HG03439 (cell line): ENCODE measurements around the gene ST13.
"Not testable (repeated sequence)": the region's sequence is repeated elsewhere in the genome, so short reads cannot be mapped to it uniquely, and the experiment has no call there.

Source experiments
- ATAC-seq: cut with Tn5 transposase; IDR thresholded peaks from one replicate; pipeline ENCODE4 v1.9.1; 2021; ENCODE audit warnings: mild to moderate bottlenecking, moderate library complexity; ENCODE audit not compliant: unreplicated experiment

ST13 gene

DNA sequence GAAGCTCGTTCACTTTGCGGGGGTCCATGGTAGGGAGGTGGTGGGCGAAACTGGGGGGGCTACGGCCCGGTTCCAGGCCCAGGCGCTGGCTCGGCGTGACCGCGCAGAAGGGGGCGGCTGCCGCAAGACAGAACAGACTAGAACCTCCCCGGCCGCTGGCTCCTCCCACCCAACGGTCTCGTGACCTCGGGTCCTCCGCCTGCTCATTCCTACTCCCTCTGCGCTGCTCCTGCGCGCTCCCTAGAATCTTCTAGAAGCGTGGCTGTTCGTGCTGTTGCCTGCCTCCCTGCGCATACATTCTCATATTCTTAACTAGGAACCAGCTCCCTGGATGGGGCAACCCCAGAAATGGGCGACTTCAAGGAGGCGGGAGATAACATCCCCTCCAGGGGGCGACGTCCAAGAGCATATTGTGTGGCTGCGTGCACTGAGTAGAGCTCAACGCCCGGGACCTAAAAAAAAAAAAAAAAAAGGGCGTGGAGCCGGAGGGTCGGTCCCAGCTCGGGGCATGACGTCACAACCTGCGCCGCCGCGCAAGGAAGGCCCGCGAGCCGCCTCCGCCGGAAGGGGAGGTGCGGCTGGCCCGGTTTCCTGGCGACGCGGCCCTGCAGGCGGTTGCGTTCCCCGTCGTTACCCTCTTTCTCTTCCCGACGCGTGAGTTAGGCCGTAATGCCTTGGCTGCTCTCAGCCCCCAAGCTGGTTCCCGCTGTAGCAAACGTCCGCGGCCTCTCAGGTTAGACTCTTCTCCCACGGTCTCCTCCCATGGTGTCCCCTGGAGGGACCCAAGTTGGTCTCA lies at the start of gene ST13, which contains the start of gene XPNPEP3:
Gene ST13, minus strand, starts transcription at position 127 of the 796 bp plus-strand sequence. Its CDS starts 99 bp downstream, at position 28.
Gene XPNPEP3, plus strand, starts transcription at position 636 of the 796 bp plus-strand sequence. Its CDS starts 34 bp downstream, at position 670.
- ATAC-seq: peak; percentile 92

DNA sequence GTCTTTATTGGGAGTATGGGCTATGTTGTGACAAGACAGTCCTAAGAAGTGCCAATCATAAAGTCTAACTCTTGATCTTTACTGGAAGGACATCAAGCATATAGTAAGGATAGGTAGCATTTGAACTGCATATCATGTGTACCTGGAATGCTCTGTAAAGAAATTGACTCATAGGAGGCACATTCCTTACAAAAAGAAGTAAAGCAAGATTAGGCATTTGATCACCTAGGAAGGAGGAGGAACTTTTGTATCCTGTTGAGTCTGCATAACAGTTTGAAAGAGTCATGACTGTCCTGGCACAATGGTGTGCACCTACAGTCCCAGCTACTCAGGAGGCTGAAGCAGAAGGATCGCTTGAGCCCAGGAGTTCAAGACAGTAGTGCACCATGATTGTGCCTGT lies 47.7 kb upstream of the ST13 start:
- no peak for ATAC-seq

DNA sequence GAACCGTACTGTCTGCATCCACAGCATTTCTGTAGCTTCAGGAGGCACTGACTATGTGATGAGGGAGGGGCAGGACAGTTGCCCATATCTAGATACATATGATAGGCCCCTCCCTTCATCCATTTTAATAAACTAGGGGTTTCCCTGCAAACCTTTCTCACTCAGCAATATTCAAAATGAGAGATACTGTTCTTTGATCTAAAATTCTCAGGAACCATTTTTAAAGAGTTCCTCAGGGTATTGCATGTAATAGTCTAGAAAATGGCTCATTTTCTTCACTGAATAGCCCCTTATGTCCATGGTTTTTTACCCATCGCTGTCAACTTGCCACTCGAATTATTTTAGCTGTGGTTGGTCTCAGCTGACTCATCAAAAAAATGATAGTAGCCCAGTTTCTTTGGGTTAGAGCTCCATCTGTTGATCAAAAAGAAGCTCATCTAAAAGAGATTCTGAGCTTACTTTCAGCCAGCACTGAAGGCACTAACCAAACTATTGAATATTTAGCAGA lies 42.5 kb upstream of the ST13 start:
- ATAC-seq: no peak

DNA sequence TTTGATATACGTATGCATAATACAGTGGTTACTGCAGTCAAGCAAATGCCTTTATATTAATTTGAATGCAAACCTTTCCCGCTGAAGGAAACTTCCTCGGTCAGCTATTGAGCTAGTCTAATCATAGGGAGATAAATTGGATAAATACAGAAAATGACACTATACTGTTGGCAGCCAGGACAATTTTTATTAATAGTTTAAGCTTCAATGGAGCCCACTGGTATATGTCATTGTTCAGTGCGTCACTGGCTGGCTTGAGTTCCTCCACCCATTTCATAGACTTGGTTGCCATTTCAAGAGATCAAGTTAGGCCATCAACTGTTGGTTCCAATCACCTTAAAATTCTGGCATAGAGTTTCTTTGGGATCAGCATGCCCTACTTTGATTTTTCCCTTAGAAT lies 38.0 kb upstream of the ST13 start:
- ATAC-seq: no peak

DNA sequence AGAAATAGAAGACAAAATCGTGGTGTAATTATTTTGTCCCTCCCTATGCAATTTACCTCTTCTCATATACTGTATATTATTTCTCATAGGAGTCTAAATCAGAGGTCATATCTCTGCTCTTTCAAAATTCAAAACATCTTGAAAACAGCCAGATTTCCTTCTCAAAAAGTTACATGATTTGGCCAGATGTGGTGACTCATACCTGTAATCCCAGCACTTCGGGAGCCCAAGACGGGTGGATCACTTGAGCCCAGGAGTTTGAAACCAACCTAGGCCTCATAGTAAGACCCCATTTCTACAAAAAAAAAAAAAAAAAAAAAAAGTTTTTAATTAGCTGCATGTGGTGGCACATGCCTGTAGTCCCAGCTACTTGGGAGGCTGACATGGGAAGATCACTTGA lies 34.4 kb upstream of the ST13 start:
- ATAC-seq: no peak

DNA sequence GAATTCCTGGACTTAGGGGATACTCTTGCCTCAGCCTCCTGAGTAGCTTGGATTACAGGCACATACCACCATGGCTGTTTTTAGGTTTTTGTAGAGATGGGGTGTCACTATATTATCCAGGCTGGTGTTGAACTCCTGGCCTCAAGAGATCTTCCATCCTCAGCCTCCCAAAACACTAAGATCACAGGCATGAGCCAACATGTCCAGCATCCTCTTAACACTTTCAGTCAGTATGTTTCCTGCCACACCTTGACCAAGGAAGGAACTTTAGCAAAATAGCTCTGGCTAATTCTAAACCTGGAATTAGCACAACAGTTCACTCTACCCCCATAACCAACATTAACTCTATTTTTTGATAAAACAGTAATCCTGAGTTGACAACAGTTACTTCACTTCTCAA lies 32.7 kb upstream of the ST13 start:
- no peak for ATAC-seq

DNA sequence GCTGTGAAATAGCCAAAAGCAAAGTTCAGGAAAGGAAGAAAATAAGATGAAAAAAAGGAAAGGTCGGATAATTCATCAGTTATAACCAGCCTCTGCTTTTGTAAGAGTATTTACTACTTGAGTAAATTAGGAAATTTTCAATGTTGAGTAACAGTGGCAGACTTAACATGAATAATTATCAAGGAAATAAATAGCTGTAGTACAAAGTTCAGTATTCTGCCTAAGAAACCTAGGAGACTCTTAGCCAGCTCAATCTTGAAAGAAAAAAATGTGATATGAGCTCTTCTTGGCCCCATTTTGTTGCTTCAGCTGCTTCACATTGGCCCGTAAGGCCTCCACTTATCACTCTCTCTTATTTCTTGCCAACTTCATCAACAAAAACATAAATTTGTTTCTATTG lies 22.5 kb upstream of the ST13 start:
- ATAC-seq: no peak

DNA sequence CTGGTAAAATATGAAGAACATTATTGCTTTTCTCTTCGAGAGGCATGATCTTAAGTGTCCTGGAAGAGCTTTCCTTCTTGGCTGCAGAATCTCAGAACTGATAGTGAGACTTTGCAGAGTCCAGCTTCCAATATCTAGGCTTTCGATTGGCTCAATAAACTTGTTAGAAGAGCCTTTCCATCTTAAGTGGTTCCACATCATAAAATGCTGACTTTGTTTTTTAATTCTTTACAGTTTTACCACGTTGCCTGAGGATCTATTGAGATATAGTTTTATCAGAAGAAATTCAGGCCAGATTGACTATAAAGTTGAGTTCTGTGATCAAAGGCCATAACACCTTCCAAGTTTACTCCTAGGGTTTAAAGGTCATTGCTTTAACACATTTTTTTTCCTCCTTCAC lies 21.0 kb upstream of the ST13 start:
- ATAC-seq: no peak

DNA sequence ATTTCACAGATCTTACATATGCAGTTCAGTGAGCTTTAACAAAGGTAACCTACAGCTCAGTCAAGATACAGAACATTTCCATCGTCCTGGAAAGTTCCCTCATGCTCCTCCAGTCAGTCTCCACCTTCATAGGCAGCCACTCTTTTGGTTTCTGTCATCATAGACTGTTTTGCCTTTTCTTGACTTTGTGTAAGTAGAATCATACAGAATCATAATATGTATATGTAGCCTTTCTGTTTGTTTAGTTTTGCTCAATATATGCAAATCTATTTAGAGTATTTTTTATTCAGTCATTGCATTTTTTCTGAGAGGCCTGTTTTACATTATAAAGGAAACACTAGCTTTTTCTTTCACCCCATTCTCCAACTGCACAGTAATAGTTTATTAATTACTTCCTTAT lies 20.5 kb upstream of the ST13 start:
- ATAC-seq: no peak

DNA sequence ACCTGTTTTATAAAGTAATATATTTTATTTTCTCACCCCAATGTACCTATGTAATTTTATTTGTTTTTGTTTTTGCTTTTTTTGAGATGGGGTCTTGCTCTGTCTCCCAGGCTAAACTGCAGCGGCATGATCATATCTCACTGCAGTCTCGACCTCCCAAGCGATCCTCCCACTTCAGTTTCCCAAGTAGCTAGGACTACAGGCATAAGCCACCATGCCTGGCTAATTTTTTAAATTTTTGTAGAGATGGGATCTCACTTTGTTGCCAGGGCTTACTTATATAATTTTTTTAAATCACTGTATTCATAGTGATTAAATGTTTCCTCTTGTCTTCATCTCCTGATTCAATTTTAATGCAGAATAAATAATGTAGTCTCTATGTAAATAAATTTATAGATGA lies 18.7 kb upstream of the ST13 start:
- ATAC-seq: no peak

DNA sequence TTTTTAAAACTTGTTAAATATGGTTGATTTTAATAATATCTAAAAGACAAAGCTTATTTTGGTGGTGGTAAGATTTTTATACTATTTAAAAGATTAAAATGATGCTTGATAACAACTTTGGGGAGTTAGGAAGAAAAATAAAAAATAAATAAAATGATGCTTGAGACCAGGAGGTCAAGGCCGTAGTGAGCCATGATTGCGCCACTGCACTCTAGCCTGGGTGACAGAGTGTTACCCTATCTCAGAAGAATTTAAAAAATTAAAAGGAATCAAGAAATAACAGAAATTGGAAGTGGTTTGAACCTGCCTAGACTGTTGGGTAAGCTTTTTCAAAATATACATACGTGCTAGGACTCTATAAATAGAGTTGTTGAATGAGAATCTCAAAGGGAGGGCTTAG lies 17.6 kb upstream of the ST13 start:
- no peak for ATAC-seq

DNA sequence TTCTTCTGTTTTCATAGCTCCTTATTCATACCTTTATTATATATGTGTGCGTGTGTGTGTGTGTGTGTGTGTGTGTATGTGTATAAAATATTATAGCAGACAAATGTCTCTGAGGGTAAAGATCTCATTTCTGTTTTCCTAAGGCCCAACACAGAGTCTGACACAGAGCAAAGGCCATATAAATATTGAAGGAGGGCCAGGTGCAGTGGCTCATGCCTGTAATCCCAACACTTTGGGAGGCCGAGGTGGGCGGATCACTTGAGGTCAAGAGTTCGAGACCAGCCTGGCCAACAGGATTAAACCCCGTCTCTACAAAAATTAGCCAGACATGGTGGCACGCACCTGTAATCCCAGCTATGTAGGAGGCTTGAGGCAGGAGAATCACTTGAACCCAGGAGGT lies 11.9 kb upstream of the ST13 start:
- not testable (repeated sequence) for ATAC-seq

DNA sequence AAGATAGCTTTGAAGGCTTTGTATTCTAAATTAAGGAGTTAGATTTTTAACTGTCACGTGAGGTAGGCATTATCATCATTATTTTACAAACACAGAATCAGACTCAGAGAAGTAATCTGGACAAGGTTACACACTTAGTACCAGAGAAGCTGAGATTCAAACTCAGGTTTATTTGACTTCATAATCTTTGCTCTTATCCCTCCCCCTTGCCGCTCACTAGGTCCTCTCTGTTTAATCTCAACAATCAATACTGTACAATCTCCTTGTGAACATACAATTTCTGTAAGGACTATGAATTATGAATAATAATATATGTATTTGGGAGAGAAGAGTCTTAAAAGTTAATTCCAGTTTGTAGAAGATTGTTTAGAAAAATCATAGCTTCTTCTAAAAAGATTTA lies 10.7 kb upstream of the ST13 start:
- no peak for ATAC-seq

DNA sequence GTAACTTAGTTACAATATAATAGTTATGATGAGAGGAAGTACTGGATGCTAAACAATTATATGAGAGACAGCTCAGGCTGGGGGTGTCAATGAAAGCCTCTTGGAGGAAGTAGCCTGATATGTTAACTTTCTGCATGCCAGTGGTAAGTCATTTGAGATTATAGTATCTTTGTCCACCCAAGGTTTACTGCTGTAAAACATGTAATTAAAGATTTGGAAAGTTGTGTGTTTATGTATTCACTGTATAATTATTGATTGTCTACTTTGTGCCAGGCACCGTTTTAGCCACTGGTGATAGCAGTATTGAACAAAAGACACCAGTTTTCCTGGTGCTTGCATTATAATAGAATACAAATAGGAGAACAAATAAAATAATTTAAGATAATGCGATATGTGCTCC lies 6.1 kb upstream of the ST13 start:
- ATAC-seq: no peak

DNA sequence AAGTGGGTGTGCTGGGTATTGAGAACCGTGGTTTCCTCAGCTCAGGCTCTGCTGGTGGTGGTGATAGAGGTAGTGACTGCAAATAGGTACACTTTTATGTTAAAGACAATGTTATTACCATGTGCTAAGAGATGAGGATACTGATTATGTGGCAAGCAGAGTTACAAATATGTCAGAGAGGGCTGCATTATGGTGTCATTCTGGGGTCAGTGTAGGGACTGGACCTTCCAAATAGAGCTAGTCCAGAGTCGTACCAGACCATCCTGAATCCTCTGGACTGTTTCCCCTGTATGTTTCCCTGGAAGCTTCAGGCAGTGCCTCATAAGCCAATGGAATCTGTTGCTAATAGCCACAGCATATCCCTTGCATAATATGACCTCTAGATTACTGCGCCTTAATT lies 5.6 kb upstream of the ST13 start, which contains the start of gene DNAJB7:
Gene DNAJB7, minus strand, starts transcription at position 101 of the 400 bp plus-strand sequence. CDS start 119 bp downstream, outside the sequence.
- ATAC-seq: no peak

DNA sequence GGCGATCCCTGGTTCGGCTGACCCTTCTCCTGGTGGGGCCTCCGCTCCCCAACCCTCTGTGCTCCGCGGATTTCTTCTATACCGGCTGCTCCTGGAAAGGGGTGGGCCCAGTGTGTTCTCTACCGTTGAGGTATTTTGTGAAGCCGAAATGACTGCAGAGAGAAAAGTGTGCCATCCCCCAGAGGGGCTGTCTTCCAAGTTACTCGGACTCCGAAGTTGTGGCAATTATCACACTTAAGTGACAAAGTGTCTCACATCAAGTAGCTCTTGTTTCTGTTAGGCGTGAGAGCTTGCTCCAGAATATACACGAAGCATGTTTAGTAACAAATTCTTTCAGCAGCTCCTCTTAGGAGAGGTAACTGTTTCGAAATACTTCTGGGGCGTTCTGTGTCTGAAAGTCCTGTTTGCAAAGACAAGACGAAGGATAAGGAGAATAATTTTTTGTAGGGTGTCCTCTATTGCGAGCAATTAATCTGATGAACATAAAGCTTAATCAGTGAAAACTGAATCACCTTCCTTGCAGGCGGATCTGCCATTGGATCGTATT lies 943 bp upstream of the ST13 start:
- no peak for ATAC-seq

DNA sequence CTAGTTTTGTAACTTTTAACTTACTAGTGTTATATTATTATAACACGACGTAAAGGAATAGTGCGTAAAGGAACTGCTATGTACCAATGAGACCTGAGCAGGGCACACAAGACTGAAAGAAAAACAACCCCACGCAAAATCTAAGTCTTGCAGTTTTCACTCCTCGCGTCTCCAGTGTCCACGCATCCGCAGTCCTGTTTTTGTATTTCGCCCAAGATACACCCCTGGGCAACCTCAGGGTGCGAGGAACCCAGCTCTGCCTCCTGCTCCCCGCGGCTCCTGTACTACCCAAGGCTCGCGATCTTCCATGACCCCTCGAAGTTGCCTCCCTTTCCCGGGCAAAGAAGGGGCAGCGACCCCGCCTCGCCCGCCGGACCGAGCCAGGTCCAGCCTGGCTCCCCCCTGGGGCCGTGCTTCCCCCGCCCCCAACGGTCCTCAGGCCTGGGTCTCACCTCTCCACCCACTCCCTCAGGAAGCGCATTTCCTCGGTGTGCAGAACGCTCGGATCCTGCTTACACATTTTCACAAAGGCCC lies 393 bp downstream of the ST13 start:
- peak; percentile 23 for ATAC-seq

DNA sequence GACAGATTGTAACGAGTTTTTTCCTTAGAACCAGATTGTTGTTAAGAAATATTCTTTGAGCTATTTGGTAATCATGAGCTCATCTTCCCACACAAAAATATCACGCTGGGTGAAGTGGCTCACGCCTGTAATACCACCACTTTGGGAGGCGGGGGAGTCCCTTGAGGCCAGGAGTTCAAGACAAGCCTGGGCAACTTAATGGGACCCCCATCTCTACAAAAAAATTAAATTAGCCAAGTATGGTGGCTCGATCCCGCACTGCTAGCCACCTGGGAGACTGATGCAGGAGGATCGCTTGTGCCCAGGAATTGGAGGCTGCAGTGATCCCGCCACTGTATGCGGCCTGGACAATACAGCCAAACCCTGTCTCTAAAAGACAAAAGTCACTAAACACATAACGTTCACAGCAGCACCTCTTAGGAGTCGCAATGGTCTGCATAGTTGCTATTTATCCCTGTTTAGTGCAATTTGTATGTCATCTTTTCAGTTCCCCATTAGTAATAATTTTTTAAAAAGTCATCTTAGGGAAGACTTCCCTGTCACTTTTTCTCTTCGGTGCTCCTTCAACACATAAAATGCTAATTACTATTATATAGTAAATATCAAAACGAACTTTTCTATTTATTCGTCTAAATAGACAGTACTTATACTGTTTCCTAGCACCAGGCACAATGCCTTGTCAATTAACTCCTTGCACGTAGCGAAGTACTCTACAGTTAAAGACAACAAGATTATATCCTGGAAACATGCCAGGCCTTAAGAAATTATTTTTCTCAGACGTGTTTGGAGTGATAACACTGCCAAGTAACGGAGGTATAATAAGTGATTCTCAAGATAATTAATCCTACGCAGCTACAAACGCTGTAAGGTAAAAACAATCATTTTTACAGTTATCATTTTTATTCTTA lies 1.1 kb downstream of the ST13 start:
- no peak for ATAC-seq

DNA sequence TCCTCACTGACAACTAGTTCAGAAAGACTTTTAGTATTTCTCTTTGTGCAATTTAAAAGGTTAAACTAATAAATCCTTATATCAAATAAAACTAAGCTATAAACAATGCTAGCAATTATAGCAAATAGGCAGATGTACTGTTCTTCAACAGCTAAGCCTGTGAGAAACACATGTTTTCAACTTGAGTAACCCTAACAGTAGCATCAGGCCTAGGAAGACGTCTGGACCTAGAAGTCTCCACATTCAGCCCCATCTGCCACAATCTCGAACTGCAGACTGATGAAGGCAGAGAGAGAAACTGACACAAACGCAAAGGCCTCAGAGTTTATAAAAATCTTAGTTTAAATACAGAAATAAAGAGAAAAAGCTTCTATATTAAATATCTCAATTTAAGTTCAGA lies 2.5 kb downstream of the ST13 start:
- ATAC-seq: no peak

DNA sequence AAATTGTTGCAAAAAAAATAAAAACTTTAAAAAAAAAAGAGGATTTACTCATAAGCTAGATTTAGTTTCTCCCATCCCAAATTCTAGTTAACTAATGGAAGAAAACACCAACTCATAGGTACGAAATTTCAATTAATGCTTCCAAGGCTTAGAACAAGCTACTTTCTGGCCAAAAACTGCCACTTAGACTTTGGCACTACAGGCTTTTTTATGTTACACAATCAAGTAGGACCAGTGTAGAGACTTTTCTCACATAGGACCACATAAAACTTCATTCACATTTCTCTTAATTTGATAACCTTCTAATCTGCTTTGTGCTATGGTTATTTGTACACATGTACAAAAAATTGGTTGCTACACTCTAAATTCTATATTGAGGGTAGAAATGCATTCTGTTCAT lies 3.1 kb downstream of the ST13 start:
- ATAC-seq: no peak

DNA sequence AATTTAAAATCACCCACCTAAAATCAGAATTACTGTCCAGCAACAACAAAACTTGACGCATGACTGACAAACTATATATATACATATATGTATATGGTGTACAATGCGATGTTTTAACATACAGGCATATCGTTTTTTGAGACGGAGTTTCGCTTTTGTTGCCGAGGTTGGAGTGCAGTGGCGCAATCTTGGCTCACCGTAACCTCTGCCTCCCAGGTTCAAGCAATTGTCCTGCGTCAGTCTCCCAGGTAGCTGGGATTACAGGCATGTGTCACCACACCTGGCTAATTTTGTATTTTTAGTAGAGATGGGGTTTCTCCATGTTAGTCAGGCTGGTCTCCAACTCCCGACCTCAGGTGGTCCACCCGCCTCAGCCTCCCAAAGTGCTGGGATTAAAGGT lies 10.6 kb downstream of the ST13 start:
- ATAC-seq: not testable (repeated sequence)
